Activated CD8-positive, alpha-beta memory T cell treated with anti-CD3 and anti-CD28 coated beads, Interleukin-2, amount 50 U/mL, for 24 hours (primary cell): ENCODE measurements around the gene UPF2.

Source experiments
- DNase-seq: peaks from one replicate; pipeline ENCODE4 v3.0.0-alpha.2; 2020; ENCODE audit errors: extremely low read depth

Gene UPF2

GRCh38 chr10:11882646-11883375 lies 159.8 kb downstream of the UPF2 start:
- no peak for DNase-seq

GRCh38 chr10:11881477-11882417 lies 160.9 kb downstream of the UPF2 start:
- DNase-seq: no peak

- DNase-seq: no peak
These were observed 161.6 kb downstream of the UPF2 start for GRCh38 chr10:11881030-11881476.

- DNase-seq: no peak
These were observed 162.2 kb downstream of the UPF2 start for GRCh38 chr10:11880151-11881029.

- no peak for DNase-seq
These were observed 163.1 kb downstream of the UPF2 start for GRCh38 chr10:11879387-11880094.

- no peak for DNase-seq
These were observed 163.8 kb downstream of the UPF2 start for GRCh38 chr10:11878776-11879175.

GRCh38 chr10:11877591-11877905 lies 165.1 kb downstream of the UPF2 start:
- DNase-seq: no peak

GRCh38 chr10:11876805-11877590 lies 165.6 kb downstream of the UPF2 start:
- no peak for DNase-seq

GRCh38 chr10:11876324-11876723 lies 166.3 kb downstream of the UPF2 start:
- DNase-seq: no peak

- no peak for DNase-seq
These were observed 166.9 kb downstream of the UPF2 start for GRCh38 chr10:11875494-11876281.

- DNase-seq: peak; percentile 31
These were observed 167.8 kb downstream of the UPF2 start for GRCh38 chr10:11874568-11875493.

- DNase-seq: no peak
These were observed 171.1 kb downstream of the UPF2 start for GRCh38 chr10:11871466-11871865.

GRCh38 chr10:11870900-11871400 lies 171.7 kb downstream of the UPF2 start:
- no peak for DNase-seq

- no peak for DNase-seq
These were observed 172.2 kb downstream of the UPF2 start for GRCh38 chr10:11870461-11870780.
